ENCODE measurements around the gene LDHAL6A.

The LDHAL6A gene

GRCh38 chr11:18490736-18491485 is 35.3 kb downstream of the LDHAL6A start:
- FAIRE-seq, result no peak

GRCh38 chr11:18491924-18492323 is 36.3 kb downstream of the LDHAL6A start:
- FAIRE-seq, result no peak

GRCh38 chr11:18492888-18493287 is 37.2 kb downstream of the LDHAL6A start:
- no peak for FAIRE-seq

GRCh38 chr11:18493310-18493709 is 37.7 kb downstream of the LDHAL6A start:
- FAIRE-seq, result no peak

GRCh38 chr11:18495271-18495670 is 39.6 kb downstream of the LDHAL6A start:
- no peak for FAIRE-seq

DNA sequence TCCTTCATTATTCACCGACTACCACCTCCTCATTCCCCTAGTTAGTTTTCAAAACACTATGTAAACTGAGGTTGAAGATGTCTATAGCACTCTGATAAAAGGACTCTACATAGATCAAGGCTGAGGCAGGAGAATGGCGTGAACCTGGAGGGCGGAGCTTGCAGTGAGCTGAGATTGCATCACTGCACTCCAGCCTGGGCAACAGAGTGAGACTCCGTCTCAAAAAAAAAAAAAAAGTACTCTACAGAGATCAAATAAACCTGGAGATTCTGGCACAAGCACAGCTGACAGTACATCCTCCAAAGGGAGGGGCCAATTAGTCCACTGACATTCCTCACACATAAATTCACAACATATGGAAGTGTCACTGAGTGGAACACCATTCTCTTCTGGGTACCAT is 40.0 kb downstream of the LDHAL6A start:
- FAIRE-seq, result no peak

DNA sequence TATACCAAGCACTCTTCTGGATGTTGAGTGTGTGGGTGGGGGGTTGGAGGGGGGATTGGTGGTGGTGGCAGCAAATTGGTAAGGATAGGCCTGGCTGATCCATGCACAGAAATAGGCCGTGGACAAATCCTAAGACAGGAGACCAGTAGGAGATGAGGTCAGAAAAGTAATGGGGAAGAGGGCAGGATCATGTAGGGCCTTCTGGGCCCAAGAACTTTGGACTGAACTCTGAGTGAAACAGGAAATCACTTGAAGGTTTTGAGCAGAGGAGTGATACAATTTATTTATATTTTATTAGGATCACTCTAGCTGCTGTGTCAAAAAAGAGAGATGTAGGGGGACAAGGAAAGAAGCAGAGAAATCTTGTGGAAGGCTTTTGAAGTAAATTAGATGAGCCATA is 42.4 kb downstream of the LDHAL6A start:
- no peak for FAIRE-seq

GRCh38 chr11:18501629-18502028 is 46.0 kb downstream of the LDHAL6A start:
- no peak for FAIRE-seq

GRCh38 chr11:18502352-18502751 is 46.7 kb downstream of the LDHAL6A start:
- FAIRE-seq, result no peak

DNA sequence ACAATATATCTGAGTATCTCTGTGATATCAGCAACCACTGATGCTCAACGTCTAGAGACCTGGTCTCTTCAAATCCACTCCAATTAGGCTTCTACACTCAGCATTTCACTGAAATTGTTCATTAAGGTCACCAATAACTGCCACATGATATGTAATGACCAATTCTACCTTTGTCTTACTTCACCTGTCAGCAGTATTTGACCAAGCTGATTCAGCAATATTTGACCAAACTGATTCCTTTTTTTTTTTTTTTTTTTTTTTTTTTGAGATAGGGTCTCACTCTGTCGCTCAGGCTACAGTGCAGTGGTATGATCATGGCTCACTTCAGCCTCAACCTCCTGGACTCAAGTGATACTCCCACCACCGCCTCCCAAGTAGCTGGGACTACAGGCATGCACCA is 65.5 kb downstream of the LDHAL6A start:
- no peak for FAIRE-seq

DNA sequence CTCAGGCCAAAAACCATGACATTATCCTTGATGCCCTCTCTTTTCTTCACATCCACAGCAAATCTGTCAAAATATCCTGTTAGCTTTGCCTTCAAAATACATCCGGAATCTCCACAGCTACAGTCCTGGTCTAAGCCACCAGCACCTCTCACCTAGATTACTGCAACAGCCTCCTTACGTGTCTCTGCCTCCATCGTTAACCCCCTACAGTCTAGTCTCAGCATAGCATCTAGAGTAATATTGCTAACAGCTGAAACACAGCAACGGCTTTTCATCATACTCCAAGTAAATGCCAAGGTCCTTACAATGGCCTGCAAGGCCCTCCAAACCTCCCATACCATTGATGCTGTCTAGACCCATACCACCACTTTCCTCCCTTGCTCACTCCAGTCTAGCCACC is 66.7 kb downstream of the LDHAL6A start:
- FAIRE-seq, result no peak

- FAIRE-seq, result no peak
Measured at GRCh38 chr11:18523084-18523483, 67.4 kb downstream of the LDHAL6A start.

- FAIRE-seq, result no peak
Measured at GRCh38 chr11:18524248-18524647, 68.6 kb downstream of the LDHAL6A start.

DNA sequence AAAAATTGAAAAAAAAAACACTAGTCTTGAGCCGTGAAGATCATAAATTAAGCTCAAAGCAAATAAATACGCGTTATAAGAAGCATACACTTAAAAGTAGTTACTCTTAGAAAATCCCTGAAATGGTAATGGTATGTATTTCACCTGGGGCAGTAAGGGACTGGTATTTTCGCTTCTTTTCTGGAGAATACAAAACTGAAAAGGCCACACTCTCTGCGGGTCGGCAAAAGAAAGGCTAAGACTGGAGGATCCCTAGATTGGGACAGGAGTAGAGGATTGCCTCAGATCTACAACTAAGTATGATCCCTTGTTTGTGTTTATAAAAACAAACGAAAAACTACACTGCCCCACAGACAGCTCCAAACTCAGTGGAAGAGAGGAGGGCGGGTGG is 70.5 kb downstream of the LDHAL6A start:
- FAIRE-seq, result no peak

GRCh38 chr11:18526521-18527296 is 71.1 kb downstream of the LDHAL6A start, which contains the start of gene TSG101:
TSG101 (minus strand) TSS chr11:18526942; CDS start chr11:18526816, 126 bp downstream.
- no peak for FAIRE-seq

GRCh38 chr11:18527512-18527911 is 71.9 kb downstream of the LDHAL6A start:
- no peak for FAIRE-seq
